Prostate gland (tissue), 2 donors: ENCODE results near the gene XRCC3.

Experiments
- CTCF ChIP-seq, 4 experiments: fragments of 200-600 bp in 2 of 4; fragments of 450-650 bp in 2 of 4; sonication (generic) in 2 of 4; IDR thresholded peaks; 1 replicate in 3 of 4; 2 replicates in 1 of 4; pipeline ENCODE4 v1.5.1; 2016 to 2019; ENCODE audit warnings: antibody characterized with exemption in 4 of 4, mild to moderate bottlenecking in 2 of 4, moderate library complexity in 2 of 4
- POLR2A ChIP-seq: fragments of 450-650 bp; IDR thresholded peaks from one replicate; pipeline ENCODE4 v1.6.1; 2016; ENCODE audit warnings: antibody characterized with exemption, mild to moderate bottlenecking

- TF ChIP-seq POLR2A (no peak), CTCF (IDR thresholded peaks at IDR 0.05) (no peak)
These were observed 8.5 kb downstream of the XRCC3 start for GRCh38 chr14:103706551-103707328.
